NCI-H2029 (cell line): ENCODE results near the gene NPAS3.

Experiments
- DNase-seq: peaks from one replicate; lab custom pipeline; 2025; lab: John Stamatoyannopoulos, UW

Gene NPAS3

GRCh38 chr14:33714527-33715226 lies 776.0 kb downstream of the NPAS3 start:
- DNase-seq, result no peak

- no peak for DNase-seq
These were observed 776.5 kb downstream of the NPAS3 start for GRCh38 chr14:33715227-33715528.

- DNase-seq, result no peak
These were observed 778.2 kb downstream of the NPAS3 start for GRCh38 chr14:33716921-33717320.

GRCh38 chr14:33717866-33718265 lies 779.2 kb downstream of the NPAS3 start:
- no peak for DNase-seq

GRCh38 chr14:33720284-33720787 lies 781.7 kb downstream of the NPAS3 start:
- no peak for DNase-seq

- DNase-seq, result no peak
These were observed 788.0 kb downstream of the NPAS3 start for GRCh38 chr14:33726685-33727084.

GRCh38 chr14:33727606-33728005 lies 788.9 kb downstream of the NPAS3 start:
- DNase-seq, result no peak

GRCh38 chr14:33728010-33728498 lies 789.4 kb downstream of the NPAS3 start:
- DNase-seq, result no peak

GRCh38 chr14:33730156-33730555 lies 791.5 kb downstream of the NPAS3 start:
- DNase-seq, result no peak

GRCh38 chr14:33732175-33732574 lies 793.5 kb downstream of the NPAS3 start:
- no peak for DNase-seq

GRCh38 chr14:33733310-33733709 lies 794.6 kb downstream of the NPAS3 start:
- no peak for DNase-seq

GRCh38 chr14:33733721-33734120 lies 795.0 kb downstream of the NPAS3 start:
- DNase-seq, result no peak

- no peak for DNase-seq
These were observed 795.7 kb downstream of the NPAS3 start for GRCh38 chr14:33734387-33734786.

- DNase-seq, result no peak
These were observed 797.7 kb downstream of the NPAS3 start for GRCh38 chr14:33736299-33736825.

GRCh38 chr14:33736979-33737378 lies 798.3 kb downstream of the NPAS3 start:
- DNase-seq, result no peak

- DNase-seq, result no peak
These were observed 798.8 kb downstream of the NPAS3 start for GRCh38 chr14:33737446-33737845.

GRCh38 chr14:33738029-33738428 lies 799.4 kb downstream of the NPAS3 start:
- no peak for DNase-seq

GRCh38 chr14:33738491-33738890 lies 799.8 kb downstream of the NPAS3 start:
- DNase-seq, result no peak

- no peak for DNase-seq
These were observed 801.9 kb downstream of the NPAS3 start for GRCh38 chr14:33740531-33740930.

- no peak for DNase-seq
These were observed 803.5 kb downstream of the NPAS3 start for GRCh38 chr14:33742166-33742565.

- no peak for DNase-seq
These were observed 806.5 kb downstream of the NPAS3 start for GRCh38 chr14:33745163-33745562.

GRCh38 chr14:33747749-33748148 lies 809.1 kb downstream of the NPAS3 start:
- DNase-seq, result no peak

GRCh38 chr14:33754261-33754660 lies 815.6 kb downstream of the NPAS3 start:
- DNase-seq, result no peak

- DNase-seq, result no peak
These were observed 816.7 kb downstream of the NPAS3 start for GRCh38 chr14:33755358-33755757.
